Keratinocyte (primary cell): ENCODE measurements around the gene HES3.

Source experiments
- CTCF ChIP-seq, 3 experiments: IDR thresholded peaks in 1 of 3; conservative IDR thresholded peaks in 1 of 3; optimal IDR thresholded peaks in 1 of 3; 2 replicates in 2 of 3; 3 replicates in 1 of 3; pipeline versions ENCODE3 to v1.5.1; 2011; ENCODE audit warnings: low read length in 3 of 3, mild to moderate bottlenecking in 3 of 3, moderate library complexity in 2 of 3, control low read depth in 1 of 3, inconsistent platforms in 1 of 3; ENCODE audit not compliant: insufficient read depth in 2 of 3; ENCODE audit errors: extremely low read depth in 1 of 3
- EZH2 ChIP-seq: IDR thresholded peaks from one replicate; pipeline ENCODE4 v1.6.1; 2012; ENCODE audit warnings: inconsistent platforms, mild to moderate bottlenecking, low read length, moderate library complexity

- TF ChIP-seq CTCF (optimal IDR thresholded peaks at IDR 0.05 in 1 of 3, IDR thresholded peaks at IDR 0.05 in 1 of 3, conservative IDR thresholded peaks at IDR 0.05 in 1 of 3; ENCODE audit: extremely low read depth in 1 of 3, insufficient read depth in 2 of 3, low read length in 3 of 3) (no peak), EZH2 (no peak)
Observed at GRCh38 chr1:6205849-6206519, 38.0 kb upstream of the HES3 start, which contains the start of gene RNF207.
